ENCODE measurements around the gene PAX9. TPM values are rescaled to one million over a fixed set of nuclear protein-coding genes. Genes with fewer than 3 reads are reported as not detected.

The PAX9 gene
- total RNA-seq, 4 donors from 2014 or later: 0.81 to 5.4 (median 1.3) TPM

DNA sequence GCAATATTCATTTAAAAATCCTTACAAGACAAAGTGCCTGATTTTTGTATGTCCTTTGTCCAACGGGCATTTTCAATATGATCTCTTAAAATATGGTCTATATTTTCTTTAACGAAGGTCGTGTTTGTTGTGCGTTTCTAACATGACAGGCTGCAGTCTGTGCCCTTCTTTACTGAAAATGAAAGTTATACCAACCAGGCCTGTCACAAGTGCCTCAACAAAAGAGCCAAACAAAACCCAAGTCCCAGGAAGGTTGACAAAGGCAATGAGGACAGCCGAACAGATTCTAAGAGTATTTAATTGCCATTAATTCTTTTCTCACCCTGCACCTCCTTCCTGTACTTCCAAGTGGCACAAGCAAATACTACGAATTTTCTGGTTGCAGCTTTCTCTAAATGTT, 13.9 kb downstream of the PAX9 start:
- ATAC-seq: no peak
- TF ChIP-seq POLR2A (IDR thresholded peaks at IDR 0.05) (no peak), POLR2AphosphoS5 (IDR thresholded peaks at IDR 0.05) (no peak)
- TF ChIP-seq, protein P1, sequence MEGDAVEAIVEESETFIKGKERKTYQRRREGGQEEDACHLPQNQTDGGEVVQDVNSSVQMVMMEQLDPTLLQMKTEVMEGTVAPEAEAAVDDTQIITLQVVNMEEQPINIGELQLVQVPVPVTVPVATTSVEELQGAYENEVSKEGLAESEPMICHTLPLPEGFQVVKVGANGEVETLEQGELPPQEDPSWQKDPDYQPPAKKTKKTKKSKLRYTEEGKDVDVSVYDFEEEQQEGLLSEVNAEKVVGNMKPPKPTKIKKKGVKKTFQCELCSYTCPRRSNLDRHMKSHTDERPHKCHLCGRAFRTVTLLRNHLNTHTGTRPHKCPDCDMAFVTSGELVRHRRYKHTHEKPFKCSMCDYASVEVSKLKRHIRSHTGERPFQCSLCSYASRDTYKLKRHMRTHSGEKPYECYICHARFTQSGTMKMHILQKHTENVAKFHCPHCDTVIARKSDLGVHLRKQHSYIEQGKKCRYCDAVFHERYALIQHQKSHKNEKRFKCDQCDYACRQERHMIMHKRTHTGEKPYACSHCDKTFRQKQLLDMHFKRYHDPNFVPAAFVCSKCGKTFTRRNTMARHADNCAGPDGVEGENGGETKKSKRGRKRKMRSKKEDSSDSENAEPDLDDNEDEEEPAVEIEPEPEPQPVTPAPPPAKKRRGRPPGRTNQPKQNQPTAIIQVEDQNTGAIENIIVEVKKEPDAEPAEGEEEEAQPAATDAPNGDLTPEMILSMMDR (IDR thresholded peaks at IDR 0.05): no peak
- no peaks in the 10 kb centered on the region for H3K4me1 ChIP-seq
- no peak overlapping the region for H3K4me3 ChIP-seq
- H3K27ac ChIP-seq: no peak overlapping the region
- 49 to 52% methylated on average over 6 of the region's 6 CpGs for WGBS, 2 donors (ENCODE audit: low coverage in 1 of 2)
- peaks cover 58% of the 10 kb centered on the region for H3K27me3 ChIP-seq
- no peaks in the 10 kb centered on the region for H3K36me3 ChIP-seq
- no peaks in the 10 kb centered on the region for H3K9me3 ChIP-seq

DNA sequence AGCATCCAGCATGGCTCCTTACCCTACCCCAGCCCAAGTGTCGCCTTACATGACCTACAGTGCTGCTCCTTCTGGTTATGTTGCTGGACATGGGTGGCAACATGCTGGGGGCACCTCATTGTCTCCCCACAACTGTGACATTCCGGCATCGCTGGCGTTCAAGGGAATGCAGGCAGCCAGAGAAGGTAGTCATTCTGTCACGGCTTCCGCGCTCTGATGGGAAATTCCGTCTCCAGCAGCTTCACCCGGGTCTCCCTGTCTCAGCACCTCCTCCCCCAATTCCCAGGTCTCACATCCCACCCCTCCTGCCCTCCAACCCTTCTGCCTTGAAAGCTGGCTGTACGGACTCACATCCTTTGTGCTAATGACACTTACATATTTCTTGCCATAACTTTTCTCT, 14.6 kb downstream of the PAX9 start:
- ATAC-seq: no peak
- WGBS, 2 donors (ENCODE audit: low coverage in 1 of 2): 11 to 43% methylated on average over 1 to 10 of the region's 10 CpGs
- no peak overlapping the region for H3K27ac ChIP-seq
- no peak overlapping the region for H3K4me3 ChIP-seq
- no peaks in the 10 kb centered on the region for H3K36me3 ChIP-seq
- TF ChIP-seq POLR2A (IDR thresholded peaks at IDR 0.05): no peak
- TF ChIP-seq, protein P1 (IDR thresholded peaks at IDR 0.05): no peak
- no peak for TF ChIP-seq EP300 (IDR thresholded peaks at IDR 0.05)
- TF ChIP-seq POLR2AphosphoS5 (IDR thresholded peaks at IDR 0.05): no peak
- H3K4me1 ChIP-seq: no peaks in the 10 kb centered on the region
- H3K27me3 ChIP-seq: peaks cover 51% of the 10 kb centered on the region
- H3K9me3 ChIP-seq: no peaks in the 10 kb centered on the region

DNA sequence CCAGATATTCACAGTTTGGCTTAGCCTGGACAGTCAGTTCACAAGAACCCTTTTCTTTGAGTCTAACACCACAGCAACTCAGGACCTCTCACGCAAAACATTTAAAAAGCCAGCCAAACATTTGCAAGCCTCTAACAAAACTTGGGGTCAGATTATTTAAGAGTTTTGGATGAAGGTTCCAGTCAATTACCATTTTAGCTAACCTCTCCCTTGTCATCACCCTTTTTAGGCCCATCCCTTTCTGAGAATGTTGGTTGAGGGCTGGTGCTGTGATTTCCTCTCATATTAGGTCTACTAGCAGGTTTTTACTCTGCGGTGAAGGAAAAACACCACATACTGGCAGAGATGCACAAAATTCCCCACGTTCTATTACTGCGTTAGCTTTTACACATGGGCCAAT, 20.7 kb downstream of the PAX9 start:
- 100% methylated on average over 1 to 3 of the region's 4 CpGs for WGBS, 2 donors (ENCODE audit: low coverage in 1 of 2)
- TF ChIP-seq, protein P1 (IDR thresholded peaks at IDR 0.05): no peak
- TF ChIP-seq POLR2A (IDR thresholded peaks at IDR 0.05) (no peak), EP300 (IDR thresholded peaks at IDR 0.05) (no peak), POLR2AphosphoS5 (IDR thresholded peaks at IDR 0.05) (no peak)
- no peaks in the 10 kb centered on the region for H3K9me3 ChIP-seq
- no peak overlapping the region for H3K4me3 ChIP-seq
- H3K4me1 ChIP-seq: no peaks in the 10 kb centered on the region
- ATAC-seq: no peak
- no peaks in the 10 kb centered on the region for H3K36me3 ChIP-seq
- no peak overlapping the region for H3K27ac ChIP-seq
- no peaks in the 10 kb centered on the region for H3K27me3 ChIP-seq

DNA sequence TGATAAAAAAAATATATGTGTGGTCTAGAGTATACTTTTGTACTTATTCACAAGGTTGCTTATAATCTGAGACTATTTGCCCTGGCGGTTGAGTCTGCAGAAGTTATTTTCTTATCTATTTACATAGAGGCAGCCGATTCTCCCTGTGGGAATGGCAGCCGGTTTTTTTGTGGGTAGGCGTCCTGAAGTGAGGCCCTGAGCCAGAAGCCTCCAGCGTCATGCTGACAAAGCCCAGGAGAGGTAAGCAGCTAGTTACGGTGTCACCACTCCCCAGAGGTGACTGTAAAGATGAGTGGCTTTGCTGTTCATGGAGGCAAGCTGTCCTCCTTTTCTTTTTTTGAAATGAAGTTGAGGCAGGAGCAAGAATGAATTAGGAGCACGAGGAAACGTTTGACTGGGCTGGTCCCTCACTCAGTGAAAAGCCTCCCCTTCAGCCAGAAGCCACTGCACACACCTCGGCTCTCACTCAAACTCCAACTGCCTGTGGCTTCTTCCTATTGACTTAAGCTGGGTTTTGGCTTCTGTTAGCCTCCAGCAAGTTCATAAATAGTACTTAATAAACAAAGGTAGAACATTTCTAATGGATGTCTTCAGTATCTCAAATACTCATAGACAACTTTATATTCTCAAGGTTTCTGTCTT, 21.5 kb downstream of the PAX9 start:
- 56 to 61% methylated on average over 6 to 9 of the region's 9 CpGs for WGBS, 2 donors (ENCODE audit: low coverage in 1 of 2)
- no peaks in the 10 kb centered on the region for H3K36me3 ChIP-seq
- H3K4me3 ChIP-seq: no peak overlapping the region
- TF ChIP-seq POLR2AphosphoS5 (IDR thresholded peaks at IDR 0.05) (no peak), EP300 (IDR thresholded peaks at IDR 0.05) (no peak), POLR2A (IDR thresholded peaks at IDR 0.05) (no peak)
- TF ChIP-seq, protein P1 (IDR thresholded peaks at IDR 0.05): no peak
- no peaks in the 10 kb centered on the region for H3K27me3 ChIP-seq
- no peak for ATAC-seq
- no peaks in the 10 kb centered on the region for H3K9me3 ChIP-seq
- no peak overlapping the region for H3K27ac ChIP-seq
- H3K4me1 ChIP-seq: no peaks in the 10 kb centered on the region

DNA sequence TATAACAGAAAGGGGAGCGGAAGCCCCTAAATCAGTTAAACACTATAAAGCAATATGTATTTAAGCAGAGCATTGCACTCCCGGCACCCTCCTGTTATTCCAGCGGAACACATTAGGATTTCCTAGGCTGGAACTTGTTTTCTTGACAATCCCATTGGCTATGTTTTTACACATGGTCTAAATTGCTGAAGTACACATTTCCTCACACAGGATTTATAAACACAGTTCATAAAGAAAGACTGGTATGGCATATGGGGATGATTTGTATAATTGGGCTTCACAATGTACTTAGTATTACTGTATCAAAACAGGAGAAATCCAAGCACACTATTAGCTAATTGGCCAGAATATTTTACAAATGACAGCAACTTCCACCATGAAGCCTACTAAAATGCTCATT, 23.3 kb downstream of the PAX9 start:
- TF ChIP-seq EP300 (IDR thresholded peaks at IDR 0.05): no peak
- H3K27ac ChIP-seq: no peak overlapping the region
- H3K27me3 ChIP-seq: no peaks in the 10 kb centered on the region
- 93 to 96% methylated on average over 3 of the region's 3 CpGs for WGBS, 2 donors (ENCODE audit: low coverage in 1 of 2)
- no peaks in the 10 kb centered on the region for H3K36me3 ChIP-seq
- ATAC-seq: no peak
- no peaks in the 10 kb centered on the region for H3K4me1 ChIP-seq
- H3K9me3 ChIP-seq: no peaks in the 10 kb centered on the region
- no peak overlapping the region for H3K4me3 ChIP-seq
